HepG2 (cell line): ENCODE results near the gene PCNT. TPM values are rescaled to one million over a fixed set of nuclear protein-coding genes. Genes with fewer than 3 reads are reported as not detected.
A peak's percentile ranks its signal among the peaks of the same experiment; 100 is the strongest.

ENCODE experiments used
- ARHGAP35 ChIP-seq: sonication (generic); formaldehyde crosslinking; IDR thresholded peaks from 2 replicates; pipeline ENCODE4 v1.9.0; 2022; ENCODE audit warnings: mild to moderate bottlenecking, inconsistent platforms, moderate library complexity, missing genetic modification reagents, borderline replicate concordance
- ARNTL ChIP-seq: sonication (generic); formaldehyde crosslinking; IDR thresholded peaks from 2 replicates; pipeline ENCODE4 v1.4.0; 2020; ENCODE audit warnings: mild to moderate bottlenecking, missing genetic modification reagents
- DDIT3 ChIP-seq: sonication (generic); formaldehyde crosslinking; IDR thresholded peaks from 2 replicates; pipeline ENCODE4 v1.4.0; 2020; ENCODE audit warnings: mild to moderate bottlenecking, missing genetic modification reagents
- ELF4 ChIP-seq: sonication (generic); formaldehyde crosslinking; IDR thresholded peaks from 2 replicates; pipeline ENCODE4 v1.5.0; 2020; ENCODE audit warnings: missing genetic modification reagents, mild to moderate bottlenecking, moderate library complexity, borderline replicate concordance
- FOXM1 ChIP-seq: sonication (generic); formaldehyde crosslinking; IDR thresholded peaks from 2 replicates; pipeline ENCODE4 v1.5.0; 2020; ENCODE audit warnings: missing genetic modification reagents
- GMEB2 ChIP-seq: IDR thresholded peaks from 2 replicates; pipeline ENCODE4 v1.6.1; 2016; ENCODE audit warnings: missing biosample characterization, missing genetic modification reagents, low read depth
- HBP1 ChIP-seq: IDR thresholded peaks from 2 replicates; pipeline ENCODE4 v1.6.1; 2016; ENCODE audit warnings: low read depth, control low read depth
- HNRNPL ChIP-seq: fragments of 200-400 bp; formaldehyde crosslinking; IDR thresholded peaks from 2 replicates; pipeline ENCODE4 v1.6.1; 2017; ENCODE audit warnings: mild to moderate bottlenecking, low read depth, low read length
- MAFK ChIP-seq, 2 experiments: IDR thresholded peaks in 1 of 2; conservative IDR thresholded peaks in 1 of 2; 2 replicates each; pipeline ENCODE4 v1.6.1; 2011; ENCODE audit warnings: improper control_type of control experiment in 2 of 2, low read length in 2 of 2
- RBAK ChIP-seq: sonication (generic); formaldehyde crosslinking; IDR thresholded peaks from 2 replicates; pipeline ENCODE4 v1.5.1; 2020; ENCODE audit warnings: mild to moderate bottlenecking, missing genetic modification reagents
- SATB2 ChIP-seq: sonication (generic); formaldehyde crosslinking; IDR thresholded peaks from 2 replicates; pipeline ENCODE4 v1.5.0; 2020; ENCODE audit warnings: missing genetic modification reagents
- SMC3 ChIP-seq: IDR thresholded peaks from 2 replicates; pipeline ENCODE4 v1.6.1; 2011; ENCODE audit warnings: low read length, improper control_type of control experiment
- TCF7L2 ChIP-seq: IDR thresholded peaks from 2 replicates; pipeline ENCODE4 v1.6.1; 2011; ENCODE audit warnings: mild to moderate bottlenecking, low read depth, low read length, moderate library complexity
- TEF ChIP-seq: sonication (generic); formaldehyde crosslinking; IDR thresholded peaks from 2 replicates; pipeline ENCODE4 v1.5.0; 2020; ENCODE audit warnings: missing genetic modification reagents
- ZBTB20 ChIP-seq: sonication (generic); formaldehyde crosslinking; IDR thresholded peaks from 2 replicates; pipeline ENCODE4 v1.8.1; 2023; ENCODE audit warnings: missing genetic modification reagents, low read depth, mild to moderate bottlenecking, borderline replicate concordance
- ZFP91 ChIP-seq: sonication (generic); formaldehyde crosslinking; IDR thresholded peaks from 2 replicates; pipeline ENCODE4 v1.9.0; 2022; ENCODE audit warnings: missing genetic modification reagents, mild to moderate bottlenecking, borderline replicate concordance
- ZGPAT ChIP-seq: IDR thresholded peaks from 2 replicates; pipeline ENCODE4 v1.6.1; 2016; ENCODE audit warnings: mild to moderate bottlenecking
- ZMYM3 ChIP-seq: sonication (generic); formaldehyde crosslinking; IDR thresholded peaks from 2 replicates; pipeline ENCODE4 v1.5.1; 2020; ENCODE audit warnings: mild to moderate bottlenecking, missing genetic modification reagents
- ZNF160 ChIP-seq: sonication (generic); formaldehyde crosslinking; IDR thresholded peaks from 2 replicates; pipeline ENCODE4 v1.8.0; 2022; ENCODE audit warnings: mild to moderate bottlenecking, inconsistent platforms, missing genetic modification reagents
- ZNF251 ChIP-seq: sonication (generic); formaldehyde crosslinking; IDR thresholded peaks from 2 replicates; pipeline ENCODE4 v1.9.0; 2021; ENCODE audit warnings: mild to moderate bottlenecking, missing genetic modification reagents
- ZNF619 ChIP-seq: sonication (generic); formaldehyde crosslinking; IDR thresholded peaks from 2 replicates; pipeline ENCODE4 v1.4.0; 2020; ENCODE audit warnings: mild to moderate bottlenecking, missing genetic modification reagents
- ZSCAN25 ChIP-seq: sonication (generic); formaldehyde crosslinking; IDR thresholded peaks from 2 replicates; pipeline ENCODE4 v1.8.0; 2022; ENCODE audit warnings: mild to moderate bottlenecking, missing genetic modification reagents
- polyA plus RNA-seq, 8 experiments: library from polyadenylated mRNA; depleted of rRNA in 3 of 8; stranded (reverse) in 7 of 8; unstranded in 1 of 8; fragments of >200 nt; fragmentation: Illumina TruSeq in 4 of 8; extraction: Trizol in 4 of 8; gene quantifications; 2 replicates each; pipeline versions ENCODE4 v1.2.1 to v1.2.3, GENCODE V29; 2011 to 2016; ENCODE audit warnings: low read depth in 4 of 8, missing spikeins in 1 of 8, mixed read lengths in 1 of 8; ENCODE audit not compliant: insufficient read depth in 1 of 8
- total RNA-seq, 5 experiments: library from RNA; depleted of rRNA; stranded (reverse); fragments of >200 nt; fragmentation: Illumina TruSeq; extraction: Trizol; gene quantifications; 2 replicates each; pipeline ENCODE4 v1.2.3, GENCODE V29; 2016; ENCODE audit warnings: low read depth in 1 of 5

PCNT gene
- total and polyA plus RNA-seq, 2 of the 13 experiments (the other 11 are each of a cell fraction or from before 2014, with no cell fraction given), result 5.6 to 12.4 TPM

GRCh38 chr21:46458315-46459023, 134.5 kb downstream of the PCNT start, which contains the start of gene DIP2A (continued):
- 0 out of 2 replicates have a peak, but pooled peaks have one; percentile 11 for TF ChIP-seq TEF (CRISPR knock-in tag)
- TF ChIP-seq ZFP91 (CRISPR knock-in tag), result peak; percentile 88; the same call in 1 of the 2 replicates
- TF ChIP-seq ZNF160 (CRISPR knock-in tag), result peak; percentile 85
- TF ChIP-seq SATB2 (CRISPR knock-in tag), result no peak
- TF ChIP-seq TCF7L2, result no peak
- TF ChIP-seq SMC3, result no peak
- peak; percentile 74; the same call in 1 of the 2 replicates for TF ChIP-seq ARNTL
- TF ChIP-seq ZGPAT (CRISPR knock-in tag), result peak; percentile 87
- no peak for TF ChIP-seq ZBTB20
- TF ChIP-seq ARHGAP35 (CRISPR knock-in tag), result no peak
- no peak for TF ChIP-seq DDIT3 (CRISPR knock-in tag)
- no peak for TF ChIP-seq RBAK (CRISPR knock-in tag)
- TF ChIP-seq ZMYM3 (CRISPR knock-in tag), result no peak
- TF ChIP-seq ELF4 (CRISPR knock-in tag), result no peak
- peak; percentile 82 for TF ChIP-seq HBP1 (CRISPR knock-in tag)
- TF ChIP-seq HNRNPL, result no peak
- TF ChIP-seq ZNF619 (CRISPR knock-in tag), result no peak
- no peak for TF ChIP-seq FOXM1 (CRISPR knock-in tag)
- no peak for TF ChIP-seq MAFK (conservative IDR thresholded peaks at IDR 0.05 in 1 of 2, IDR thresholded peaks at IDR 0.05 in 1 of 2; ENCODE audit: low read length in 2 of 2)
- TF ChIP-seq GMEB2 (CRISPR knock-in tag), result no peak
- no peak for TF ChIP-seq ZSCAN25
- no peak; the same call in 1 of the 2 replicates for TF ChIP-seq ZNF251 (CRISPR knock-in tag)
